ENCODE data around the gene ZKSCAN5. TPM values are rescaled to one million over a fixed set of nuclear protein-coding genes. Genes with fewer than 3 reads are reported as not detected.
"Not testable (repeated sequence)": the region's sequence is repeated elsewhere in the genome, so short reads cannot be mapped to it uniquely, and the experiment has no call there.

Gene ZKSCAN5
- polyA plus RNA-seq, 4 donors, result 14.8 to 16.7 (median 16.1) TPM

DNA sequence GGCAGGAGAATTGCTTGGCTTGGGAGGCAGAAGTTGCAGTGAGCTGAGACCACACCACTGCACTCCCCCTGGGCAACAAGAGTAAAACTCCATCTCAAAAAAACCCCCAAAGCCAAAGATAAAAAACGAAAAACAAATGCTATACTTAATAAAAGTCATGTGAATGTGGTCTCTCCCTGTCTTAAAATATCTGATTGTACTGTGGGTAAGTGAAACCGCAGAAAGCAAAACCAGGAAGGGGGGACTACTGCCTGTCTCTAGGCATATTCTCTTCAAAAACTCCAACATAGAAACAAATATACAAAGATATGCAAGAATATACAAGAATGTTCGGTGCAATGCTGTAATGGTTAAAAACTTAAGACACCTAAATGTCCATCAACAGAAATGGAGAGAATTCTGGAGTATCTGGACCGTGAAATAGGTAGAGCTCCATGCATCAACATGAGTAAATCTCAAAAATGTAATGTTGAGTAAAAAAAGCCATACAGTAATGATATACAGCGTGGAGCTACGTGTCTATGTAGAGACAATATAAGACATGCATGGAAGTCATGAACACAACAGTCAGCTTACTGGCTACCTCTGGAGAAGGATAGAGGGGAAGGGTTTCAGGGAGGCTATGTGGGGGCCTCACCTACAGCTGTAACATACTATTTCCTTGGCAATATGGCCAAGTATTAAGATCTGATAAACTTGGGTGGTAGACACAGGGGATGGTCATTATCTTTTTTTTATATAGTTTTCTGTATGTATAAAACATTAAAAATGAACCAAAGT is 6.5 kb upstream of the ZKSCAN5 start:
- DNase-seq (ENCODE audit: low read depth in 4 of 4, low spot score in 2 of 4), result no peak

DNA sequence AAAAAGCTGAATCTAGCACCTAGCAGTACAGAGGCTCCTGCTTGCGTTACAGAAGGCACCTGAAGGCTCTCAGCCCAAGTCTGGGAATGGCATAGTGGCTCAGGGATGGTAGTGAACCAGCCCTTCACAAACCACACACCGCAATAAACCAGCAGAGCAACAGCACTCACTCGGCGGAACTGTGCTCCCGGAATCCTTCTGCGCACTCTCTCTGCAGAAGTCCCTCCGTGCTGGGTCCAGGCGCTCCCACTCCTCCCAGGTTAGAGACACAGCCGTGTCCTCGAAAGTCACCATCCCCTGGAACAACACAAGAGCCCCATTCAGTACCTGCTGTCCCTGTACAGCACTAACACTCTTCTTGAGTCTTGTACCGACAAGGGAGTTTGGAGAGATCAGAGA is 5.9 kb upstream of the ZKSCAN5 start:
- DNase-seq (ENCODE audit: low read depth in 4 of 4, low spot score in 2 of 4), result no peak

DNA sequence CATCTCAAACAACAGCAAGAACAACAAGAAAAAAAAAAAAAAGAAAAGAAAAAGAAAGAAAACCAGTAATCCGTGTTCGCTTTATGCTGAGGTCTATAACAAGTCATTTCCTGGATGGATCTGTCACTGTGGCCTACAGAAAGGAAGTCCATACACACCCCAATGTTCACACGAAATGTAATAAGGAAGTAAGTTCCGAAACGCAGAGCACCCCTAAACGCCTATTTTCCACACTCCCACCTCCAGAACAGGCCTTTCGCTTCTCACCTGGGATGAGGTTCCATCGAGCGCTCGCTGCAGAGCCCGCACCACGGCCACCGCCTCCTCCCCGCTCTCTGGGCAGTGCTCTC is 5.1 kb upstream of the ZKSCAN5 start:
- DNase-seq (ENCODE audit: low read depth in 4 of 4, low spot score in 2 of 4), result no peak

DNA sequence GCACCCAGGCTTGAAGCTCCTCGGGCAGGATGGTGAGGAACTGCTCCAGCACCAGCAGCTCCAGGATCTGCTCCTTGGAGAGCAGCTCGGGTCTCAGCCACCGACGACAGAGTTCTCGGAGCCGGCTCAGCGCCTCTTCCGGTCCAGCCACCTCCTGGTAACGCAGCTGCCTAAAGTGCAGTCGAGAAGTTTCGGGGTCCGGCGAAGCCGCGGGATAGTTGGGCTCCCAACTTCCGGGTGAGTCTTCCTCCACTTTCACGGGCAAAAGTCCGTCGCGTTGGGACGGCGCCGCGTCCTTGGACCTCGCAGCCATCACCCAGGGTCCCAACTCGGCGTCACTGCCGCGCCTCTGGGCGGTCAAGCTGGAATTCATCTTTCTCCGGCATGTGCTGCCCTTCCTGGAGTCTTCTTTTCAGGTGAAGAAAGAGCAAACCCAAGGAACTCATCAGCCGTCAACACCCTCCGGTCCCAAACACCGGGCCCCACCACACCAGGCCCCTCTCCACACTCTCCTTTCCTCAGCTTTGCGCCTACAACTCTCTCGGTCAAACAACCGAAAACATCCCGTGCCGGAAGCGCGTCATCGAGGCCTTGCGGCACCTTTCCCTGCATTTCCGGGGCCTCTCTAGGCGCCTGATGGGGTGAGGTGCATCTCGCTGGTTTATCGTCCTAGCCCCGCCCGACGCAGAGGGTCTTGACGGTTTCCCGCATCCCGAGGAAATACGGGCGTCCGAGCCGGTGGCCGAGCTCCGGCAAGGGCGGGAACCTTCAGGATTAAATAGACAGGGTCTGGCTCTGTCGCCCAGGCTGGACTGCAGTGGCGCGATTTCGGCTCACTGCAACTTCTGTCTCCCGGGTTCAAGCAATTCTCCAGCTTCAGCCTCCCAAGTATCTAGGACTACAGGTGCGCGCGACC is 4.5 kb upstream of the ZKSCAN5 start, which contains the start of gene ZNF394:
TSS of gene ZNF394 (minus strand) at position 561 of the 916 bp plus-strand sequence. CDS start at position 373, 188 bp downstream.
- peak; percentile 82 to 94 (median 84) for DNase-seq (ENCODE audit: low read depth in 4 of 4, low spot score in 2 of 4)

DNA sequence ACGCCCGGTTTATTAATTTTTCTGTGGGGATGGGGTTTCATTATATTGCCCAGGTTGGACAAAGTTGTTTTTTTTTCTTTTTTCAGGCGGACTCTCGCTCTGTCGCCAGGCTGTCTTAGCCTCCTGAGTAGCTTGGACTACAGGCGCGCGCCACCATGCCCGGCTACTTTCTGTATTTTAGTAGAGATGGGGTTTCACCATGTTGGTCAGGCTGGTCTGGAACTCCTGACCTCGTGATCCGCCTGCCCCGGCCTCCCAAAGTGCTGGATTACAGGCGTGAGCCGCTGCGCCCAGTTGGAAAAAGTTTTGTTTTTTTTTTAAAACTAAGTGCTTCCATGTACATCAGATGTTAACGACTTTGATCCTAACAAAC is 3.8 kb upstream of the ZKSCAN5 start:
- no peak for DNase-seq (ENCODE audit: low read depth in 4 of 4, low spot score in 2 of 4)

DNA sequence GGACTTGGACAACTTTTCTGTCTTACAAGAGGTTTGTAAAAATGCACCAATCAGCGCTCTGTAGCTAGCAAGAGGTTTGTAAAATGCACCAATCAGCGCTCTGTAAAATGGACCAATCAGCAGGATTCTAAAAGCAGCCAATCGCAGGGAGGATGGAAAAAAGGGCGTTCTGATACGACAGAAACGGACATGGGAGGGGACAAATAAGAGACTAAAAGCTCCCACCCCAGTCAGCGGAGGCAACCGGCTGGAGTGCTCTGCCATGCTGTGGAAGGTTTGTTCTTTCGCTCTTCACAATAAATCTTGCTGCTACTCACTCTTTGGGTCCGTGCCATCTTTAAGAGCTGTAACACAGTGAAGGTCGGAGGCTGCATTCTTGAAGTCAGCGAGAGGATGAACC is 3.2 kb upstream of the ZKSCAN5 start:
- not testable (repeated sequence) for DNase-seq (ENCODE audit: low read depth in 4 of 4, low spot score in 2 of 4)

DNA sequence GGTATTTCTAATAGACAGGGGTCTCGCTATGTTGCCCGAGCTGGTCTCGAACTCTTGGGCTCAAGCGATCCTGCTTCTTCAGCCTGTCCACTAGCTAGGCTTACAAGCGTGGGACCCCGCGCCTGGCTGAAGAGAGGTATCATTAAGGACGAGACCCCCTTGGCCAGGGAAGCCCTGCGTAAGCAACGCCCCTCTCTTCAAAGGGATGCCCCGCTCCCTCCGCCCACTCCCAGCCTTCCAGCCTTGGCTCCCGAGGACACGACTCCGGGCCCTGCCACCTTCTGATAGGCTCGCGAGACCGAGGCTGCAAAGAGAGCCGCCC is 220 bp upstream of the ZKSCAN5 start:
- DNase-seq (ENCODE audit: low read depth in 4 of 4, low spot score in 2 of 4), result no peak

DNA sequence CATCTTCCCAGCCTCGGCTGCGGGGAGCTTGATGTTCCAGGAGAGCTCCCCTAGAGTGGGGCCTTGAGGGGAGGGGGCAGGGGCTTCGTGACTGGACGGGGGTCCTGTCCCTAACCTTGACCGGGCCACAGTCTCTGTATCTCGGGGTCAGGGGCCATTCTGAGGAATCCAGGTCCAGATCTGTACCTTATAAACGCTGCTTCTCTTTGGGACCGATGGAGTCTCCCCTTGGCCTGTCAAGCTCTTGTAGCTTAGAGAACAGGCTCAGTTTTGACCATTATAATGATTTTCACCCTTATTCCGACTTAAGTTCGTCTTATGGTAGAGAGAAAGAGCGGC is 831 bp downstream of the ZKSCAN5 start:
- no peak for DNase-seq (ENCODE audit: low read depth in 4 of 4, low spot score in 2 of 4)

DNA sequence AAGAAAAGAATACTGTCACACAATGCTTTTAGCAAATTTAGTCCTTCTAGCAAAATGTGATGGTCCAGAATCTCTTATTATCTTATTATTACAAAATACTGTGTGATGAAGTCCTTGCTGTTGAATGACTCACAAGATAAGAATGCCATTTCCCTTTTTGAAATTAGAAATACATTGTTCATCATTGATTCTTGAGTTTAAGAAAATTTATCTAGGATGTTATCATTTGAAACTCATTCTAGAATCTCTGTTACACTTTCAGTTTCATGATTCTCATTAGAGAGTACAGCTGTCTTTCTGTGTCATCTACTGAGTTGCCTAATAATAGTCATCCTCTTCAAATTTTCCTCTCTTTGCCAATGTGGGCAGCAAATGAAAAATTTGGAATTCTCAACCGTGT is 9.6 kb downstream of the ZKSCAN5 start:
- DNase-seq (ENCODE audit: low read depth in 4 of 4, low spot score in 2 of 4), result no peak

DNA sequence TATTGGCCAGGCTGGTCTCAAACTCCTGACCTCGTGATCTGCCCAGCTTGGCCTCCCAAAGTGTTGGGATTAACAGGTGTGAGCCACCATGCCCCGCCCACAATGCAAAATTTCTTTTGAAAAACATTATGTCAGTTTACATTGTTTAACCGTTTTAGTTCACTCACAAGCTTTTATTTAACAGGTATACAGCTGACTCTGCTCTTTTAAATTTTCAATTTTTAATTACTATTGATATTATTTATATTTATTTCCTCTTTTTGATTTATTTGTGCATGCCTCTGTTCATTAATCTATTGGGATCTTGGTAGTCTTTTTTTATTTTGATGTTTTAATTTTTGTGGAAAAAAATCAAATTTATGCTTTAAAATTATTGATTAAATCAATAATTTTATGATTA is 16.9 kb downstream of the ZKSCAN5 start:
- DNase-seq (ENCODE audit: low read depth in 4 of 4, low spot score in 2 of 4), result no peak

DNA sequence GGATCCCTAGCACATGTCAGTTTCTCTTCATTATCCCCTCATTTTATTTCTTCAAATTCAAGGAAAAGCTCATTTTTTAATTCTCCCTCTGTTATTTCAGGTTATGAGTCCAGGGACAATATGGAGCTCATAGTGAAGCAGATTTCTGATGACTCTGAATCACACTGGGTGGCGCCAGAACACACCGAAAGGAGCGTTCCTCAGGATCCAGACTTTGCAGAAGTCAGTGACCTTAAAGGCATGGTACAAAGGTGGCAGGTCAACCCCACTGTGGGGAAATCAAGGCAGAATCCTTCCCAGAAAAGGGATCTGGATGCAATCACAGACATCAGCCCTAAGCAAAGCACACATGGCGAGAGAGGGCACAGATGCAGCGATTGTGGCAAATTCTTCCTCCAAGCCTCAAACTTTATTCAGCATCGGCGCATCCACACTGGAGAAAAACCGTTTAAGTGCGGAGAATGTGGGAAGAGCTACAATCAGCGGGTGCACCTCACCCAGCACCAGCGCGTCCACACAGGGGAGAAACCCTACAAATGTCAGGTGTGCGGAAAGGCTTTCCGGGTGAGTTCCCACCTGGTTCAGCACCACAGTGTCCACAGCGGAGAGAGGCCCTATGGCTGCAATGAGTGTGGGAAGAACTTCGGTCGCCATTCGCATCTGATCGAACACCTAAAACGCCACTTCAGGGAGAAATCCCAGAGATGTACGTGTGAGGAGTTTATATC is 21.4 kb downstream of the ZKSCAN5 start:
- no peak for DNase-seq (ENCODE audit: low read depth in 4 of 4, low spot score in 2 of 4)

DNA sequence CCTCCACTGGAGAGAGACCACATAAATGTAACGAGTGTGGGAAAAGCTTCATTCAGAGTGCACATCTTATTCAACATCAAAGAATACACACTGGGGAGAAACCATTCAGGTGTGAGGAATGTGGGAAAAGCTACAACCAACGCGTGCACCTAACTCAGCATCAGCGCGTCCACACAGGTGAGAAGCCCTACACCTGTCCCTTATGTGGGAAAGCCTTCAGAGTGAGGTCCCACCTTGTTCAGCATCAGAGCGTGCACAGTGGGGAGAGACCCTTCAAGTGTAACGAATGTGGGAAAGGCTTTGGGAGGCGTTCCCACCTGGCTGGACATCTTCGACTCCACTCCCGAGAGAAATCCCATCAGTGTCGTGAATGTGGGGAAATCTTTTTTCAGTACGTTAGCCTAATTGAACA is 26.9 kb downstream of the ZKSCAN5 start:
- DNase-seq (ENCODE audit: low read depth in 4 of 4, low spot score in 2 of 4), result no peak

DNA sequence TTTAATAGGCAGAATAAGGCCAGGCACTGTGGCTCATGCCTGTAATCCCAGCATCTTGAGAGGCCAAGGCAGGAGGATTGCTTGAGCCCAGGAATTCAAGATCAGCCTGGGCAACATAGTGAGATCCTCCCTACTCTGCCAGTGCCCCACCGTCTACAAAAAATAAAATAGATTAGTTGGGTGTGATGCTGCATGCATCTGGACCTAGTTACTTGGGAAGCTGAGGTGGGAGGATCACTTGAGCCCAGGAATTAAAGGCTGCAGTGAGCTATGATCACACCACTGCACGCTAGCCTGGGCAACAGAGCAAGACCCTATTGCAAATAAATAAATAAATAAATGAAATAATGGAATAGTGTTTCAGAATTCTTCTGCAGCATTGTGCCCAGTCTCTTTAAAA is 31.2 kb downstream of the ZKSCAN5 start:
- DNase-seq (ENCODE audit: low read depth in 4 of 4, low spot score in 2 of 4), result no peak

DNA sequence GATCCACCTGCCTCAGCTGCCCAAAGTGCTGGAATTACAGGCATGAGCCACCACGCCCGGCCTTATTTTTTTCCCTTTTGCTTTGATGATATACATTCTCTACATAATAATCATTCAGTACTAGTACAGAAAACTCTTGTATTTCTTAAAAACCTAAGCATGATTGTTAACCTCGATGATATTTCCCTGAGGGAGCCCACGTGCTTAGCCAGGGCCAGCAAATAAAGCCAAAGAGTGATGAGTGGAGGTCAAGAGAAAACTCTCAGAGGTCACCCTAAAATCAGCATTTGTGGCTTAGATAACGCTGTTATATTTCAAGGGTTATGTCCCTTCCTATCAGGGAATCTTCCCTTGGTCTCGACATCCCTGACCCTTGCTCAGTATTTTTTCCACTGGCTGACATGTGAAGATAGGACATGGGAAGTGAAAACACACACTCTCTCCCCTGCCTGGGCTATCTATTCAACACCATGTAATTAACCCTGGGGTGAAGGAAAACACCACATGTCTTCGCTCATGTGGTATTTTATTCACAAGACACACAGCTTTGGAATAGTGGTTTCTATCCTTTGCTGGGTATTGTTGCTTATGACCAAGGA is 34.9 kb downstream of the ZKSCAN5 start:
- DNase-seq (ENCODE audit: low read depth in 4 of 4, low spot score in 2 of 4), result no peak

DNA sequence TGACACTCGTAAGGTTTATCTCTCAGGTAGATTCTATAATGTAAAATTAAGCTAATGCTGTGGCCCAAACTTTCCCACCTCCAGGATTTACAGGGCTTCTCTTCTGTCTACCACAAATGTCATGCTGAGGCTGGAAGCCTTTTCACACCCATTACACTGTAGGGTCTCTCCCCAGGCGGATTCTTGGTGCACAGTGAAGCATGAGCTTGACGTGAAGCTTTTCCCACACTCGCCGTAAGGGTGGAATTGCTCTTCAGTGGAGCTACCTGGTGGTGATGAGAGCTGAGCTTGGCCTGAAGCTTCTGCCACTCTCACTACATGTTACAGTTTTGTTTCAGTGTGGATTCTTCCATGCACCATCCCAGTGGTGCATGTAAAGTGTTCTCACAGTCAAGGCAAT is 36.1 kb downstream of the ZKSCAN5 start:
- DNase-seq (ENCODE audit: low read depth in 4 of 4, low spot score in 2 of 4), result no peak

DNA sequence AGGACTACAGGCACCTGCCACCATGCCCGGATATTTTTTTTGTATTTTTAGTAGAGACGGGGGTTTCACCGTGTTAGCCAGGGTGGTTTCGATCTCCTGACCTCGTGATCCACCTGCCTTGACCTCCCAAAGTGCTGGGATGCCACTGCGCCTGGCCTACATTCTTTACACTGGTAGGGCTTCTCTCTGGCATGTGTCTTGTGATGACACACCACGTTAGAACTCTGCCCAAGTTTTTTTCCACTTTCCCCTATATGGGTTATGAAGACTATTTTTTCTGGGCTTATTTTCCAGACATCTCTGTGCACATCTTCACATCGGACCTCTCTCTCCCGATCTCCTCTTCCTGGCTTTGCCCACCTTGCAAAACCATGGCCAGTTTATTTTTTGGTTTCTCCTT is 36.8 kb downstream of the ZKSCAN5 start:
- DNase-seq (ENCODE audit: low read depth in 4 of 4, low spot score in 2 of 4), result no peak

DNA sequence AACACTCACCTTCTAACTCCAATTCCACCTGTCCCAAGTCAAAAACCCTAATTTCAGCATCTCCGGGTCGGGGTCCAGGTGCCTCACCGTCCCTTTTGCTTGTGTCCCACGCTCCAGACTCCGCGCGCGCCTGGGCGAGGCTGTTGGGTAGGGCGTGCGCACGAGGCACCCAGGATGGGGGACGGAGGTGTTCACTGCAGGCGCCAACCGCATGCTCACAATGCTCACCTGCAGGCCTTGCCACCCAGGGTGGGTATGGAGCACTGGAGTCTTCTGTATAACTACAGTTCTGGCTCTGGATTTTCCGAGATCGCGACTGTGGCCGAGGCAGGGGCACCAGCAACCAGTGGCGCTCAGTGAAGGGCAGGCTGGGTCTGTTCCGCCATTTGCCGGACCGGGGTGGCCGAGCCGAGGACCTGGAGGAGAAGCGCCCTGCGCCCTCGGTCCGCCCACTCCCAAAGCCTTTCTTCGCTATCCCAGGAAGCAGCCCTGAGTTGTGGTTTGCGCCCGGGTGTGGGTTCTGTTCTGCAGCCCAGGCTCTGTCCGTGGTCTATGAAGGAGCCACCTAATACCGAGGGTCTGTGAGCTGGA is 38.7 kb downstream of the ZKSCAN5 start:
- no peak for DNase-seq (ENCODE audit: low read depth in 4 of 4, low spot score in 2 of 4)

DNA sequence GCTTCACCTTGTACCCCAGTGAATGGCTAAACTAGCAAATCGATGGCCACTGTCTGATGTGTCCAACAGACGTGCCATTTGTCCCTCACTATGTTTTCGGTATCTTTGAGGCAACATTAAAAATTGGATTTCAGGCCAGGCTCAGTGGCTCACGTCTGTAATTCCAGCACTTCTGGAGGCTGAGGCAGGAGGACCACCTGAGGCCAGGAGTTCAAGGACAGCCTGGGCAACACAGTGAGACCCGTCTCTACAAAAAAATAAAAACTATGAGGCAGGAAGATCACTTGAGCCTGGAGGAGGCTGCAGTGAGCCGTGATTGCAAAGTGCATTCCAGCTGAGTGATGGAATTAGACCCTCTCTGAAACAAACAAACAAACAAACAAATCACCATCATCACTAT is 39.5 kb downstream of the ZKSCAN5 start:
- no peak for DNase-seq (ENCODE audit: low read depth in 4 of 4, low spot score in 2 of 4)

DNA sequence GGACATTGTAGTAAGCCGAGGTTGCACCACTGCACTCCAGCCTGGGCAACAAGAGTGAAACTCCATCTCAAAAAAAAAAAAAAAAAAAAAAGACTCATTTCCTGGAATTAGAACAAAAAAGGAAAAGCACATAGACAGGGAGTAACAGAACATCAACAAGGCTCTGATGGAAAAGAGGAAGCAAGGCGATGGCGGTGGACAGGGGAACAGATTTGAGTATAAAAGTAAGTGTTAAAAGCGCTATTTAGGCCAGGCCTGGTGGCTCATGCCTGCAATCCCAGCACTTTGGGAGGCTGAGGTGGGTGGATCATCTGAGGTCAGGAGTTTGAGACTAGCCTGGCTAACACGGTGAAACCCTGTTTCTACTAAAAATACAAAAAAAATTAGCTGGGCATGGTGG is 40.8 kb downstream of the ZKSCAN5 start:
- not testable (repeated sequence) for DNase-seq (ENCODE audit: low read depth in 4 of 4, low spot score in 2 of 4)

DNA sequence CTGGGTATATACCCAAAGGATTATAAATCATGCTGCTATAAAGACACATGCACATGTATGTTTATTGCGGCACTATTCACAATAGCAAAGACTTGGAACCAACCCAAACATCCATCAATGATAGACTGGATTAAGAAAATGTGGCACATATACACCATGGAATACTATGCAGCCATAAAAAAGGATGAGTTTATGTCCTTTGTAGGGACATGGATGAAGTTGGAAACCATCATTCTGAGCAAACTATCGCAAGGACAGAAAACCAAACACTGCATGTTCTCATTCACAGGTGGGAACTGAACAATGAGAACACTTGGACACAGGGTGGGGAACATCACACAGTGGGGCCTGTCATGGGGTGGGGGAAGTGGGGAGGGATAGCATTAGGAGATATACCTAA is 45.1 kb downstream of the ZKSCAN5 start:
- DNase-seq (ENCODE audit: low read depth in 4 of 4, low spot score in 2 of 4), result not testable (repeated sequence)

DNA sequence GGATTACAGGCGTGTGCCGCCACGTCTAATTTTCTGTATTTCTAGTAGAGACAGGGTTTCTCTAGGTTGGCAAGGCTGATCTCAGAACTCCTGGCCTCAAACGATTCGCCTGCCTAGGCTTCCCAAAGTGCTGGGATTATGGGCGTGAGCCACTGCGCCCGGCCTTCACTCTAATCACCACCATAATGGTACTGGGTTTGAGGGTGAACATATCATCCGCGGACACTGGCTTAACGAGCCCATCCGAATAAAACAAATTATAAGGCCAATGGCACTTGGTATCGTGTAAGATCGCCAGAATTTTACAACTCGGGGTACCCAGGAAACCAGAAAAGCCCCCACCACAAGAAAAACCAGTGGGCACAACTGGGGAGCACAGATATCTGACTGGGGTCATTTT is 46.9 kb downstream of the ZKSCAN5 start:
- DNase-seq (ENCODE audit: low read depth in 4 of 4, low spot score in 2 of 4), result peak in 2 of 4 donors; percentile 2 to 3

All from left renal cortex interstitium (tissue), 4 donors.